Rectal smooth muscle tissue (tissue), 1 donor: ENCODE data around the gene CERS6.
"Not testable (repeated sequence)": the region's sequence is repeated elsewhere in the genome, so short reads cannot be mapped to it uniquely, and the experiment has no call there.

Experiments
- H3K27ac ChIP-seq: one replicate; pipeline ENCODE4 v1.7.0; 2013; ENCODE audit warnings: low read depth, low read length, inconsistent platforms
- H3K27me3 ChIP-seq: one replicate; pipeline ENCODE4 v1.7.0; 2013; ENCODE audit warnings: low read length; ENCODE audit not compliant: control insufficient read depth, insufficient read depth
- H3K36me3 ChIP-seq: one replicate; pipeline ENCODE4 v1.7.0; 2013; ENCODE audit warnings: low read length; ENCODE audit not compliant: control insufficient read depth, insufficient read depth
- H3K4me1 ChIP-seq: one replicate; pipeline ENCODE4 v1.7.0; 2013; ENCODE audit warnings: low read length; ENCODE audit not compliant: control insufficient read depth, insufficient read depth
- H3K4me3 ChIP-seq: one replicate; pipeline ENCODE4 v1.7.0; 2013; ENCODE audit warnings: low read length
- H3K9ac ChIP-seq: one replicate; pipeline ENCODE4 v1.7.0; 2013; ENCODE audit warnings: low read length

Gene CERS6

GRCh38 chr2:168791140-168791539 lies 335.1 kb downstream of the CERS6 start:
- H3K36me3 ChIP-seq, H3K9ac ChIP-seq, H3K27ac ChIP-seq, H3K27me3 ChIP-seq, H3K4me3 ChIP-seq, H3K4me1 ChIP-seq: not testable (repeated sequence)

- Histone ChIP-seq H3K27ac (no peak overlapping the region), H3K36me3 (no peaks in the 10 kb centered on the region), H3K4me1 (no peaks in the 10 kb centered on the region), H3K27me3 (no peaks in the 10 kb centered on the region), H3K9ac (no peak overlapping the region), H3K4me3 (no peak overlapping the region)
These were observed 337.5 kb downstream of the CERS6 start for GRCh38 chr2:168793596-168793995.

GRCh38 chr2:168794968-168795367 lies 338.9 kb downstream of the CERS6 start:
- H3K4me1 ChIP-seq, result no peaks in the 10 kb centered on the region
- H3K27ac ChIP-seq, result no peak overlapping the region
- no peaks in the 10 kb centered on the region for H3K36me3 ChIP-seq
- H3K4me3 ChIP-seq, result no peak overlapping the region
- no peaks in the 10 kb centered on the region for H3K27me3 ChIP-seq
- no peak overlapping the region for H3K9ac ChIP-seq

GRCh38 chr2:168796090-168796577 lies 340.1 kb downstream of the CERS6 start:
- no peak overlapping the region for H3K4me3 ChIP-seq
- no peaks in the 10 kb centered on the region for H3K4me1 ChIP-seq
- H3K27ac ChIP-seq, result no peak overlapping the region
- no peak overlapping the region for H3K9ac ChIP-seq
- no peaks in the 10 kb centered on the region for H3K27me3 ChIP-seq
- no peaks in the 10 kb centered on the region for H3K36me3 ChIP-seq

GRCh38 chr2:168796583-168797285 lies 340.7 kb downstream of the CERS6 start:
- Histone ChIP-seq H3K4me1 (no peaks in the 10 kb centered on the region), H3K4me3 (no peak overlapping the region), H3K27ac (no peak overlapping the region), H3K36me3 (no peaks in the 10 kb centered on the region), H3K9ac (no peak overlapping the region), H3K27me3 (no peaks in the 10 kb centered on the region)

- Histone ChIP-seq H3K36me3 (no peaks in the 10 kb centered on the region), H3K27me3 (no peaks in the 10 kb centered on the region), H3K4me3 (no peak overlapping the region), H3K9ac (no peak overlapping the region), H3K27ac (no peak overlapping the region), H3K4me1 (no peaks in the 10 kb centered on the region)
These were observed 341.2 kb downstream of the CERS6 start for GRCh38 chr2:168797286-168797655.

GRCh38 chr2:168798076-168798887 lies 342.2 kb downstream of the CERS6 start:
- no peaks in the 10 kb centered on the region for H3K4me1 ChIP-seq
- no peak overlapping the region for H3K4me3 ChIP-seq
- no peaks in the 10 kb centered on the region for H3K27me3 ChIP-seq
- H3K9ac ChIP-seq, result no peak overlapping the region
- H3K27ac ChIP-seq, result no peak overlapping the region
- no peaks in the 10 kb centered on the region for H3K36me3 ChIP-seq

- no peak overlapping the region for H3K9ac ChIP-seq
- no peaks in the 10 kb centered on the region for H3K36me3 ChIP-seq
- no peaks in the 10 kb centered on the region for H3K27me3 ChIP-seq
- no peak overlapping the region for H3K27ac ChIP-seq
- H3K4me3 ChIP-seq, result no peak overlapping the region
- H3K4me1 ChIP-seq, result no peaks in the 10 kb centered on the region
These were observed 342.9 kb downstream of the CERS6 start for GRCh38 chr2:168798888-168799410.

GRCh38 chr2:168801471-168801870 lies 345.4 kb downstream of the CERS6 start:
- H3K4me1 ChIP-seq, result no peaks in the 10 kb centered on the region
- no peak overlapping the region for H3K9ac ChIP-seq
- no peak overlapping the region for H3K27ac ChIP-seq
- H3K36me3 ChIP-seq, result no peaks in the 10 kb centered on the region
- no peaks in the 10 kb centered on the region for H3K27me3 ChIP-seq
- H3K4me3 ChIP-seq, result no peak overlapping the region

- Histone ChIP-seq H3K9ac (no peak within 1 kb of the TSS), H3K27ac (peak within 1 kb of the TSS; percentile 10)
These were observed 346.1 kb downstream of the CERS6 start, which contains the start of gene NOSTRIN for GRCh38 chr2:168801961-168802858. Gene NOSTRIN, plus strand, starts transcription at chr2:168802637. Its CDS starts 10 bp downstream, at chr2:168802647.

GRCh38 chr2:168802859-168803725 lies 347.0 kb downstream of the CERS6 start:
- Histone ChIP-seq H3K27me3 (no peaks in the 10 kb centered on the region), H3K9ac (no peak overlapping the region), H3K4me3 (peak overlapping the region; percentile 38), H3K4me1 (no peaks in the 10 kb centered on the region), H3K36me3 (no peaks in the 10 kb centered on the region), H3K27ac (peak overlapping the region; percentile 10)

More at GRCh38 chr2:168801961-168802858, 346.1 kb downstream of the CERS6 start, which contains the start of gene NOSTRIN:
- H3K36me3 ChIP-seq, result no peaks in the 10 kb centered on the region
- H3K4me1 ChIP-seq, result no peaks in the 10 kb centered on the region
- H3K27me3 ChIP-seq, result no peaks in the 10 kb centered on the region
- H3K4me3 ChIP-seq, result peak within 1 kb of the TSS; percentile 38
